ENCODE data around the gene SLC16A5.

- no peak for TF ChIP-seq EZH2 (IDR thresholded peaks at IDR 0.05; ENCODE audit: borderline replicate concordance, low read length)
- TF ChIP-seq CTCF (IDR thresholded peaks at IDR 0.05; ENCODE audit: low read length): no peak
Measured at GRCh38 chr17:75097865-75098264, 10.1 kb downstream of the SLC16A5 start.
